Mesendoderm (in vitro differentiated cells): ENCODE measurements around the gene TMEM50A.
A peak's percentile ranks its signal among the peaks of the same experiment; 100 is the strongest.
"Not testable (repeated sequence)": the region's sequence is repeated elsewhere in the genome, so short reads cannot be mapped to it uniquely, and the experiment has no call there.

Source experiments
- DNase-seq: peaks from one replicate; pipeline ENCODE4 v3.0.0; 2013
- H2AK5ac ChIP-seq: 2 replicates; pipeline ENCODE4 v1.6.1; 2013; ENCODE audit warnings: low read length, inconsistent platforms
- H2BK120ac ChIP-seq: 2 replicates; pipeline ENCODE4 v1.6.1; 2013; ENCODE audit warnings: low read depth, mild to moderate bottlenecking, low read length, moderate library complexity, mixed read lengths
- H2BK15ac ChIP-seq: replicated peaks from 2 replicates; pipeline ENCODE4 v1.6.1; 2013; ENCODE audit warnings: low read depth, mild to moderate bottlenecking, moderate library complexity
- H2BK5ac ChIP-seq: 2 replicates; pipeline ENCODE4 v1.6.1; 2013; ENCODE audit warnings: low read length, inconsistent platforms
- H3K18ac ChIP-seq: 2 replicates; pipeline ENCODE4 v1.6.1; 2013; ENCODE audit warnings: mild to moderate bottlenecking, low read length, mixed read lengths
- H3K23ac ChIP-seq: one replicate; pipeline ENCODE4 v1.6.1; 2013; ENCODE audit warnings: low read length
- H3K27ac ChIP-seq: 2 replicates; pipeline ENCODE4 v1.5.1; 2013; ENCODE audit warnings: low read depth, mild to moderate bottlenecking, inconsistent platforms, low read length, moderate library complexity
- H3K27me3 ChIP-seq: 2 replicates; pipeline ENCODE4 v1.6.1; 2013; ENCODE audit warnings: low read length, control low read depth, mild to moderate bottlenecking, inconsistent platforms; ENCODE audit not compliant: insufficient read depth, poor library complexity
- H3K36me3 ChIP-seq: 2 replicates; pipeline ENCODE4 v1.6.1; 2013; ENCODE audit warnings: low read length, inconsistent platforms; ENCODE audit not compliant: control insufficient read depth, insufficient read depth
- H3K4ac ChIP-seq: one replicate; pipeline ENCODE4 v1.6.1; 2013; ENCODE audit warnings: low read depth, mild to moderate bottlenecking, low read length, moderate library complexity
- H3K4me1 ChIP-seq: 2 replicates; pipeline ENCODE4 v1.6.1; 2013; ENCODE audit warnings: low read depth, low read length, inconsistent platforms; ENCODE audit not compliant: control insufficient read depth
- H3K4me2 ChIP-seq: 2 replicates; pipeline ENCODE4 v1.6.1; 2013; ENCODE audit warnings: low read length
- H3K4me3 ChIP-seq: 2 replicates; pipeline ENCODE4 v1.5.1; 2013; ENCODE audit warnings: mild to moderate bottlenecking, low read length
- H3K56ac ChIP-seq: one replicate; pipeline ENCODE4 v1.6.1; 2013; ENCODE audit warnings: low read length
- H3K79me1 ChIP-seq: 2 replicates; pipeline ENCODE4 v1.6.1; 2013; ENCODE audit warnings: low read length, inconsistent platforms
- H3K79me2 ChIP-seq: 2 replicates; pipeline ENCODE4 v1.6.1; 2013; ENCODE audit warnings: mild to moderate bottlenecking, low read length; ENCODE audit not compliant: control insufficient read depth, insufficient read depth
- H3K9ac ChIP-seq: 2 replicates; pipeline ENCODE4 v1.6.1; 2013; ENCODE audit warnings: low read length, inconsistent platforms
- H4K5ac ChIP-seq: one replicate; pipeline ENCODE4 v1.6.1; 2013; ENCODE audit warnings: low read length
- H4K8ac ChIP-seq: one replicate; pipeline ENCODE4 v1.6.1; 2013; ENCODE audit warnings: low read depth, mild to moderate bottlenecking, control low read depth, low read length, moderate library complexity
- WGBS: extraction: QIAGEN DNeasy Blood & Tissue Kit; methylation state at CpG from one replicate; pipeline ENCODE4 v1.1.7; 2013; ENCODE audit warnings: low lambda C conversion rate, missing lambda C conversion rate; ENCODE audit not compliant: insufficient coverage; ENCODE audit errors: extremely low coverage; 5-methylcytosine and 5-hydroxymethylcytosine counted together

Gene TMEM50A

DNA sequence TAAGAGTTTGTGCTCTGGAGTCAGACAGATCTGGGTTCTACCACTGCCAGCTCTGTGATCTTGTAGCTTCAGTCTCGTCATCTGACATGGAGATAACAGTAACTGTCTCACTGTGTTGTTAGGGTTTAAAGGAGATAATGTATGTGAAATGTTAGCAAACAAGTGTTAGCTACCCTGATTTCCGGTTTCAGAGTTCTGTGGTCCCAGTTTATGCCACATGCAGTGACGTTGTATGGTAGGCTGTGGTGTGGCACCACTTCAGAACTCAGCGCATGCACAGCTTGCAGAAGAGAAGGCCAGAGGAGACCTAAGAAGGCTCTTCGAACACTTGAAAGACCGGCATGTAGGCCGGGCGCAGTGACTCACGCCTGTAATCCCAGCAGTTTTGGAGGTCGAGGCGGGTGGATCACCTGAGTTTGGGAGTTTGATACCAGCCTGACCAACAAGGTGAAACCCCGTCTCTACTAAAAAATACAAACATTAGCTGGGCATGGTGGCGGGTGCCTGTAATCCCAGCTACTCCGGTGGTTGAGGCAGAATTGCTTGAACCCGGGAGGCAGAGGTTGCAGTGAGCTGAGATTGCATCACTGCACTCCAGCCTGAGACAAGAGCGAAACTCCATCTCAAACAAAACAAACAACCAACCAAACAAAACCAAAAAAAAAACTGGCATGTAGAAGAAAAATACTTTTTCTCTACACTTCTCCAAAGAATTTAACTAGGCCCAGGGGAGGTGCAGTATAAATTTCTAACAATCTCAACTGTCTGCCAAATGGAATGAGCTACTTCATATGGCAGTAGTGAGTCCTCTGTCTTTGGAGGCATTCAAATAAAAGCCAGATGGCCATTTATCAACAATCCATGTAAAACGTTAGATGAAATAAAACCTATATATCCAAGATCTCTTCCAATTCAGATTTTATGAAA is 10.0 kb upstream of the TMEM50A start:
- H3K9ac ChIP-seq, H3K4me3 ChIP-seq, H2AK5ac ChIP-seq, H4K5ac ChIP-seq, H3K18ac ChIP-seq, H3K27ac ChIP-seq, H3K23ac ChIP-seq, H2BK15ac ChIP-seq, H2BK120ac ChIP-seq, H3K27me3 ChIP-seq, H3K79me1 ChIP-seq, H3K79me2 ChIP-seq, H3K36me3 ChIP-seq, DNase-seq, H3K4me2 ChIP-seq, H2BK5ac ChIP-seq, H3K4ac ChIP-seq, H3K56ac ChIP-seq, H4K8ac ChIP-seq, H3K4me1 ChIP-seq: not testable (repeated sequence)
- WGBS, result no CpG with 5 or more reads among the region's 17 CpGs

DNA sequence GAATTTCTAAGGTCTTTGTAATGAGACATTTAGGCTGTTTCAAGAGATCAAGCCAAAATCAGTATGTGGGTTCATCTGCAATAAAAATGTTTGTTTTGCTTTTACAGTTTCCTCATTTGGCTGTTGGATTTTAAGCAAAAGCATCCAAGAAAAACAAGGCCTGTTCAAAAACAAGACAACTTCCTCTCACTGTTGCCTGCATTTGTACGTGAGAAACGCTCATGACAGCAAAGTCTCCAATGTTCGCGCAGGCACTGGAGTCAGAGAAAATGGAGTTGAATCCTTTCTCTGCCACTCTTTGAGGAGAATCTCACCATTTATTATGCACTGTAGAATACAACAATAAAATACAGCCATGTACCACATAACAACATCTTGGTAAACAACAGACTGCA is 9.3 kb upstream of the TMEM50A start:
- not testable (repeated sequence) for DNase-seq, H3K9ac ChIP-seq, H2BK15ac ChIP-seq, H4K8ac ChIP-seq, H2BK120ac ChIP-seq, H3K36me3 ChIP-seq, H3K27ac ChIP-seq, H2BK5ac ChIP-seq, H3K18ac ChIP-seq, H3K4me2 ChIP-seq, H4K5ac ChIP-seq, H3K4me3 ChIP-seq, H3K79me2 ChIP-seq, H3K56ac ChIP-seq, H3K79me1 ChIP-seq, H2AK5ac ChIP-seq, H3K4ac ChIP-seq, H3K23ac ChIP-seq, H3K4me1 ChIP-seq, H3K27me3 ChIP-seq
- no CpG with 5 or more reads among the region's 4 CpGs for WGBS

DNA sequence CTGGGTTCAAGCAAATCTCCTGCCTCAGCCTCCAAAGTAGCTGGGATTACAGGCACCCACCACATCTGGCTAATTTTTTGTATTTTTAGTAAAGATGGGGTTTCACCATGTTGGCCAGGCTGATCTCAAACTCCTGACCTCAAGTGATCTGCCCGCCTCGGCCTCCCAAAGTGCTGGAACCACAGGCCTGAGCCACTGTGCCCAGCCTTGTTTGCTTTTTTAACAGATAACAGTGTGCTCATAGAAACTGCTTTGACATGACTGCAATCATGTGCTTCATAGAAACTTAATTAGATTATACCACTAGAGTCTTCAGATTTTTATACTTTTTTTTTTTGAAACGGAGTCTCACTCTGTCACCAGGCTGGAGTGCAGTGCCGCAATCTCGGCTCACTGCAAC is 8.8 kb upstream of the TMEM50A start:
- not testable (repeated sequence) for H3K79me1 ChIP-seq, H3K4me3 ChIP-seq, H3K79me2 ChIP-seq, H4K5ac ChIP-seq, H2BK15ac ChIP-seq, H3K27ac ChIP-seq, H3K56ac ChIP-seq, H2BK5ac ChIP-seq, H3K9ac ChIP-seq, H4K8ac ChIP-seq, H2AK5ac ChIP-seq, H3K27me3 ChIP-seq, H3K18ac ChIP-seq, H3K23ac ChIP-seq, H3K36me3 ChIP-seq, H3K4me2 ChIP-seq, H3K4ac ChIP-seq, H3K4me1 ChIP-seq, H2BK120ac ChIP-seq, DNase-seq
- no CpG with 5 or more reads among the region's 5 CpGs for WGBS

DNA sequence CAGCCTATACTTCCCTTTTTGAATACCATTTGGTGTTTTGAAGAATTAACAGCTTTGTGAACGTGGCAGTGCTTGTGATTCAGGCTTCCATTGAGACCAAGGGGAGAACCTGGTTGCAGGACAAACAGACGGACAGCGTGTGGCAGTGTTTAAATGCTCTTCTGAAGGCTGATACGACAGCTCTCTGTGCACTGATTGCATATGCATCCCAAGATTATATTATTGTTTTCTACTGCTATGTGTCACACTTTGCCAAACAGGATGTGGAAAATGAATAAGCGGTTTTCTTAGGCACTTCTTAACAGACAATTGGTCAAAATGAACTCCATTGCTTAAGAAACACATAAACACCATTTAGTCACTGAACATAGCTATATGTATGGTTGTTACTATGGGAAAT is 8.2 kb upstream of the TMEM50A start:
- WGBS, result no CpG with 5 or more reads among the region's 5 CpGs
- H3K18ac ChIP-seq, H3K4me2 ChIP-seq, H2BK5ac ChIP-seq, H3K36me3 ChIP-seq, H2BK120ac ChIP-seq, H2BK15ac ChIP-seq, H3K79me1 ChIP-seq, H4K8ac ChIP-seq, H4K5ac ChIP-seq, H2AK5ac ChIP-seq, H3K27ac ChIP-seq, H3K27me3 ChIP-seq, H3K79me2 ChIP-seq, H3K23ac ChIP-seq, H3K4ac ChIP-seq, H3K9ac ChIP-seq, H3K56ac ChIP-seq, H3K4me3 ChIP-seq, DNase-seq, H3K4me1 ChIP-seq: not testable (repeated sequence)

DNA sequence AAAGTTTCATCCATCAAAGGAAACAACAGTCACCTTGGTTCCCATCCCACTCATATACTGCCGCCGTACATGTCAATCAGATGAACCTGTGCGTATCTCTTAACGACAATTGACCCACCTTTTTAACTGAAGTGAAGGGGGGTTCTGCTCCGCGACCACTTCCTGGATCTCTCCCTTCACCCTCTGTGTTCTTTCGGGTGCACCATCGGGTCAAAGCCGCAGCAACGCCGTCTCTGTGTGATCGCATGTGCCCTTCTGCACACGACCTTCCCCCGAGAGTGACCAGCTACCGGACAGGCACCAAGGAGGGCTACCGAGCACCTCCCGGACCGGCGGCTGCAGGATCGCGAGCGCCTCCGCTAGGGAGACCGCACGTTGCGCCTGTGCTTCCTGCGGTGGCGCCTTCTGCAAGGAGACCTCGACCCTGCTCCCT is 1.2 kb upstream of the TMEM50A start:
- DNase-seq, result peak; percentile 10
- not testable (repeated sequence) for H3K36me3 ChIP-seq

More for the DNA sequence above, 1.2 kb upstream of the TMEM50A start:
- Histone ChIP-seq H3K56ac (peak overlapping the region; percentile 71), H3K4me3 (peak overlapping the region; percentile 60), H3K4me2 (peak overlapping the region; percentile 74), H3K9ac (peak overlapping the region; percentile 62), H3K79me2 (peaks cover 13% of the 10 kb centered on the region)
- H3K27ac ChIP-seq, H2AK5ac ChIP-seq, H4K5ac ChIP-seq, H3K79me1 ChIP-seq, H2BK15ac ChIP-seq, H2BK5ac ChIP-seq, H3K27me3 ChIP-seq, H3K4ac ChIP-seq, H3K23ac ChIP-seq, H2BK120ac ChIP-seq, H3K18ac ChIP-seq, H3K4me1 ChIP-seq, H4K8ac ChIP-seq: not testable (repeated sequence)
- WGBS, result no CpG with 5 or more reads among the region's 29 CpGs
